ENCODE data around the gene ACSS2. TPM values are rescaled to one million over a fixed set of nuclear protein-coding genes. Genes with fewer than 3 reads are reported as not detected.

ACSS2 gene
- total RNA-seq, 1 donor from 2014 or later, result 146 TPM

- DNase-seq, result no peak
- Histone ChIP-seq H3K36me3 (peaks cover 85% of the 10 kb centered on the region), H3K4me1 (peaks cover 8% of the 10 kb centered on the region), H3K4me3 (no peak overlapping the region), H3K9me3 (no peaks in the 10 kb centered on the region), H3K27me3 (no peaks in the 10 kb centered on the region), H3K27ac (peak overlapping the region; percentile 75)
- no peak for TF ChIP-seq CTCF (IDR thresholded peaks at IDR 0.05)
- intact Hi-C loops (cut with DNase I), result no loop called here
- no peak for ATAC-seq
These were observed 45.0 kb downstream of the ACSS2 start for GRCh38 chr20:34921436-34921835.

- Histone ChIP-seq H3K36me3 (peaks cover 91% of the 10 kb centered on the region), H3K4me1 (peaks cover 8% of the 10 kb centered on the region), H3K9me3 (no peaks in the 10 kb centered on the region), H3K27ac (peak overlapping the region; percentile 75), H3K27me3 (no peaks in the 10 kb centered on the region), H3K4me3 (no peak overlapping the region)
- DNase-seq (no peak), ATAC-seq (peak; percentile 80)
- intact Hi-C loops (cut with DNase I), result no loop called here
- no peak for TF ChIP-seq CTCF (IDR thresholded peaks at IDR 0.05)
These were observed 46.4 kb downstream of the ACSS2 start for GRCh38 chr20:34922654-34923381.

- intact Hi-C loops (cut with DNase I), result no loop called here
- DNase-seq, result no peak
- Histone ChIP-seq H3K27me3 (no peaks in the 10 kb centered on the region), H3K9me3 (no peaks in the 10 kb centered on the region), H3K4me1 (peaks cover 8% of the 10 kb centered on the region), H3K4me3 (no peak overlapping the region), H3K27ac (peak overlapping the region; percentile 75), H3K36me3 (peaks cover 95% of the 10 kb centered on the region)
- ATAC-seq, result no peak
- no peak for TF ChIP-seq CTCF (IDR thresholded peaks at IDR 0.05)
These were observed 47.0 kb downstream of the ACSS2 start for GRCh38 chr20:34923414-34923813.

GRCh38 chr20:34925341-34925740 is 48.9 kb downstream of the ACSS2 start:
- Histone ChIP-seq H3K9me3 (no peaks in the 10 kb centered on the region), H3K27ac (no peak overlapping the region), H3K36me3 (peaks cover 94% of the 10 kb centered on the region), H3K4me3 (no peak overlapping the region), H3K4me1 (peaks cover 8% of the 10 kb centered on the region), H3K27me3 (no peaks in the 10 kb centered on the region)
- no peak for TF ChIP-seq CTCF (IDR thresholded peaks at IDR 0.05)
- intact Hi-C loops (cut with DNase I), result no loop called here
- no peak for ATAC-seq
- no peak for DNase-seq

- Histone ChIP-seq H3K4me1 (peaks cover 8% of the 10 kb centered on the region), H3K27ac (no peak overlapping the region), H3K27me3 (no peaks in the 10 kb centered on the region), H3K9me3 (no peaks in the 10 kb centered on the region), H3K36me3 (peaks cover 88% of the 10 kb centered on the region), H3K4me3 (no peak overlapping the region)
- ATAC-seq (no peak), DNase-seq (no peak)
- no peak for TF ChIP-seq CTCF (IDR thresholded peaks at IDR 0.05)
- intact Hi-C loops (cut with DNase I), result no loop called here
These were observed 49.6 kb downstream of the ACSS2 start for GRCh38 chr20:34925981-34926380.

All from upper lobe of right lung (tissue), 1 donor.